Hematopoietic multipotent progenitor cell treated with erythropoietin and hydrocortisone succinate and interleukin-3 and kit ligand, for 8 days (in vitro differentiated cells): ENCODE data around the gene OR1K1.
"Not testable (repeated sequence)": the region's sequence is repeated elsewhere in the genome, so short reads cannot be mapped to it uniquely, and the experiment has no call there.

ENCODE experiments used
- DNase-seq: peaks from one replicate; pipeline ENCODE4 v3.0.0-alpha.2; 2015

Gene OR1K1

DNA sequence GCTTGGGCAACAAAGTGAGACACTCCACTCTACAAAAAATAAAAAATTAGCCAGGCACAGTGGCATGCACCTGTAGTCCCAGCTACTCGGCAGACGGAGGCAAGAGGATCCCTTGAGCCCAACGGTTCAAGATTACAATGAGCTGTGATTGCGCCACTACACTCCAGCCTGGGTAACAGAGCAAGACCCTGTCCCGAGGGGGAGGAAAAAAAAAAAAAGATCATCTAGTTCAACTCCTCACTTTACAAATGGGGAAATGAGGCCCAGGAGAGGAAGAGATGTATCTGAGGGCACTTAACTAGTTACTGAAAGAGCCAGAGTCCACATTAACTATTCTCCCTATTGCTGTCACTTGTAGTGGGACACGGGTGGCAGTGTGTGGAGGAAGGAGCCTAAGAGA is 14.6 kb downstream of the OR1K1 start:
- DNase-seq = no peak

DNA sequence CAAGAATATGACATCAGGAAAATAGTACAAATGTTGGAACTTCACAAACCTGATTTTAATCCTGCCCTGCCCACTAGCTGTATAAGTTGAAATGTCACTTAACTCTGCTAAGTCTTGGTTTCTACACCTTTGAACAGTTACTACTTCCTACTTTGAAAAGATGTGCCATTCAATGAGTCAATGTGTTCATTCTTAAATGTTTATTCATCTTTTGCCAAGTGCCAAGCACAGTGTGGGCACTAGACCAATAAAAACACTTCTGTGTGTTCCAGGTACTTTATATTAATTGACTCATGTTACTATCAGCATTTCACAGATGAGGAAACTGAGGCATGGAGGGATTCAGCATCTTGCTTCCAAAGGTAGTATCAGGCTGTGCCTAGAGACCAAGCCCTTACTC is 15.6 kb downstream of the OR1K1 start:
- DNase-seq = no peak

DNA sequence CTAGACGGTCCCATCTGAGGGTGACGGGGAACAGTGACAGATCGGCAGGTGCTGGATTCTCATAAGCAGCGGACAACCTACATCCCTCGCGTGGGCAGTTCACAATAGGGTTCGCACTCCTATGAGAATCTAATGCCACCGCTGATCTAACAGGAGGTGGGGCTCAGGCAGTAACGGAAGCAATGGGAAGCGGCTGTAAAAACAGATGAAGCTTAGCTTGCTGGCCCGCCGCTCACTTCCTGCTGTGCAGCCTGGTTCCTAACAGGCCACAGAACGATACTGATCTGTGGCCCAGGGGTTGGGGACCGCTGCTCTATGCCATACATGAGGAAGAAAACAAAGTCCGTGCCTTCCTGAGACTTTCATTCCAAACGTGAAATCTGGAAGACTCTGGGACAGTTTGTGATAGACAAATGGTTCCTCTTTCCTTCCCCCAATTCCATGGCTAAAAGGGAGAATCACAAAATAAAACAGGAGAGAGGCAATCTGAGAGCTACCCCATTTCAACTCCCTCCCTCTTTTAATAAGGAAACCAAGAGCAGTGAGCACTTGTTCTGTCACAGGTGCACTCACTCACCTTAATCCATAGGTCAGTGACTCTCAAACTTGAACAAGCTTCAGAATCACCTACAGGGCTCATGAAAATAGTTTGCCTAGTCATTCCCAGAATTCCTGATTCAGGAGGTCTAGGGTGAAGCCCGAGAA is 16.4 kb downstream of the OR1K1 start:
- DNase-seq = peak; percentile 77

DNA sequence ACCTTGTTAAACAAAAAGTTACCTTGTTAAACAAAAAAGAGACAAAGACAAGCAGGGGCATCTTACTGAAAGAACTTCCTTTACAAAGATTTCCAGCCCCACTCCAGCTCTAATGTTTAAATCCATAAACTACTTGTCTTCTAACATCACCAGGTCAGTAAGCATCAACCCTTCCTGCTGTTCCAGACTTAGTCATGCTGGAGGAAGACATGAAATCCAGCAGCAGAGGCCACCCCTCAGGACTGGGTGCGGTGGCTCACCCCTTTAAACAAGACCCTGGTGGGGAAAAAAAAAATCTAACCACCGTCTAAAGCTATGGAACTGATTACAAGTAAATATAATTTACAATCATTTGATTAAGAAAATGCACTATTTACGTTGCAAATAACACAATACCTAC is 19.4 kb downstream of the OR1K1 start:
- no peak for DNase-seq

DNA sequence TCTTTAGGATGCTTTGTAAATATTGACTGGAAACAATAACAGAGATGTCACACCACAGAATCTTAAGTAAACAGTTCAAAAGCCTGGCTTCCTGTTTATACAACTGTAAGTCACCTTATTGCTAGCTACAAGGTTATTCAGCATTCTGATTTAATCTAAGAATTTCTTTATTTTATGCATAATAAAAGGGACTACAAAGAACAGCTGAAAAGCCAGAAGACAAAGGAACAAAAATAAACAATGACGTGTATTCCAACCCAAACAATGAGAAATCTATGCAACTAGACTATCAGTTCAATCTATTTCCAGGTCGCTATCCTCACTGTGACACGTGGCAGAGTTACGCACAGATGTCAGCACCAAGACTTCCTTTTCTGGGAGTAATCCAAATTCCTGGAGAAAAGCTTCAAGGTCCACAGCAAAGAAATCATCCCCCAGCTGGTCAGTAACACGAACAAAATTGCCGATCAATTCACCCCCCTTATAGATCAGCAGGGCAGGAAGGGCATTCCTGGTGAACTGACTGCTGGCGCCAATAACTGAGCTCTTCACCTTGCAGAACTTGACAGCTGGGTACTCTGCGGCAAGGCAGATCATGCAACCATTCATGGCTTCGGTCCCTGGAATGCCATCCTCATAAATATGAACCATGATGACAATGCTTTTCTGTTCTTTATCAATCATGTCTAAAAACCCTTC is 20.0 kb downstream of the OR1K1 start:
- DNase-seq = no peak

DNA sequence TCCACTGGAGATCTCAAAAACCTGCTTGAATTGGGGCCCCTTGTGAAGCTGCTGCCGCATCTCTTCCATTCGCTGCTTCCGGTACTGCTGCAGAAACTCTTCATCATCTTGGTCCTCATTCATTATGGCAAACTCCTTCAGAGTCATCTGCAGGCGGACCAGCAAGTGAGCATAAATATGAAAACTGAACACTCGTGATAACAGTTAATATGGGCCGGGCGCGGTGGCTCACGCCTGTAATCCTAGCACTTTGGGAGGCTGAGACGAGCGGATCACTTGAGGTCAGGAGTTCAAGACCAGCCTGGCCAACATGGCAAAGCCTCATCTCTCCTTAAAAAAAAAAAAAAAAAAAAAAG is 20.5 kb downstream of the OR1K1 start:
- DNase-seq = no peak

DNA sequence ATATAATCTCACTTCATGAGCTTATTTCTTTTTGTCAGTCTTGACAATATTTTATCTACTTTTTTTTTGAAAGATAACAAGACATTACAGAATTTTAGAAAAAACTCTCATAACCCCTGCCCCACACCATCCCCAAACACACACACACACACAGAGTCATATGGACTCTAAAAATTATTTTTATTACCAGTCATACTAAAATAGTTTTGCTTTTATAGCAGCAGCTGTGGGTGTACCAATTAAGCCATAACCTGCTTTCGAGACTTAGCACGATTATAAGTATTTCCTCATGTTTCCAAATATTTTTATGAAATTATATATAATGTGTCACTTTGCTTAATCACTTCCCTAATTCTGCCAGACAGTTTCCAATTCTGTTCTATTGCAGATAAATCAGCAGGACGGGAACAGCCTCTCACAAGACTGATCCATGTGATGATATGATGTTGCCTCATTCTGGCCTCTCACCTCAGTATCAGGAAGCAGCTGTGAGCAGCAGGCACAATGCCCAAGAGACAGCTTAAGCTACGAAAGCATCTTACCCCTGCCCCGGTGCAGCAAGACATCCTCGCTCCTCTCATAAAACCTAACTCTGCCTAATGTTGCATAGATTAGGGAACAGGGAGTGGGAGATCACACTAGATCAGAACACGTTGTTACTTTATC is 21.5 kb downstream of the OR1K1 start:
- peak; percentile 97 for DNase-seq

DNA sequence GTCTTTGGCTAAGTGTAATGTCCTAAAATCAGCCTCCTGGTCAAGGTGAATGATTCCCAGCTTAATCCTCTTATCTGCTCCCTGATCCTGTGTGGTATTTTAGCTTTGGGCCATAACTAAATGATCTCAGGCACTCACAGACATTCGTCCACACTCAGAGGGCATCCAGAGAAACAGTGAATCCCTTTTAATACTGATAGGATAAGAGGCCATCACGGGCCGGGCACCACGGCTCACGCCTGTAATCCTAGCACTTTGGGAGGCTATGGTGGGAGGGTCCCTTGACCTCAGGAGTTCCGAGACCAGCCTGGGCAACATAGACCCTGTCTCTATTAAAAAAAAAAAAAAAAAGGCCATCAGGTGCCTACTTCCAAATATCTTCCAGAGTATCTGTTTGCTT is 22.1 kb downstream of the OR1K1 start:
- DNase-seq = no peak

DNA sequence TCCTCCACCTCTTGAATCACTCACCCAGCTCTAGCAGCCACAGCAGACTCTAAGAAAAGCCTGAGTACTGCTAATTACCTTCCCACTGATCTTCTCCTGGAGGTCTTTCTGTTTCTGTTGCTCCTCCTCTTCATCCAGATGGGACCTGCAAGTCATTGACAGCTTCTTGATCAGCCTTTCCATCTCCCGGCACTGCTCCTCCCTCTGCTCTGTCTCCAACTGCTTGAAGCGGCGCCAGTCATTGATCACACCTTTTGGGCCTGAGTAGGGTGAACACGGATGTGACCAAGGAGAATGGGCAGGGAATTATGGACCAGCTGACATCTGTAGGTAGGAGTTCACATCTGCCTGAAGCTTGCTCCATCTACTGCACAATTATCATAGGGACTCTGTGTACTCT is 23.0 kb downstream of the OR1K1 start:
- DNase-seq = no peak

DNA sequence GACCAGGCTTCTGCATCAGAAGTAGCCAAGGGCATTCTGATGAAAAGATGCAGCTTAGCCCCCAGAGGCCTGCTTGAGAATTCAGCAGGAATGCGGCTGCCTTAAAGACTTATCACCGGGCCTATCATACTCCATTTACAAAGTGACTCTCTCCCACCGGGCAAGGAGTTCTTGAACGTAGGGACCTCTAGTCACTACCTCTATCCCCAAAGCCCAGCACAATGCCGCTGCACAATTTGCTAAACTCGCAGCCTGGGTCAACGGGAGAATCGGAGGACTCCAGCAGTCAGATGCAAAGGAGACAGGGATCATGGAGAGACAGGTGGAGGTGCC is 27.8 kb downstream of the OR1K1 start:
- no peak for DNase-seq

DNA sequence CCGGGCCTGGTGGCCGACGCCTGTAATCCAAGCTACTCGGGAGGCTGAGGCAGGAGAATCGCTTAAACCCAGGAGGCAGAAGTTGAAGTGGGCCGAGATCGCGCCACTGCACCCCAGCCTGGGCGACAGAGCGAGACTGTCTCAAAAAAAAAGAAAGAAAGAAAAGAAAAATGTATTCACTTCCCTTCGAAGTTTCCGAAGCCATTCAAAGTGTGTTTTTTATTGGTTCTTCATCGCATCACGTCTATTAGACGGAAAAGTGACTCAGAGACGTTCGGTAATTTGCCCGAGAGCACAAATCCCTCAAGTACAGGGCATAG is 29.0 kb downstream of the OR1K1 start:
- not testable (repeated sequence) for DNase-seq

DNA sequence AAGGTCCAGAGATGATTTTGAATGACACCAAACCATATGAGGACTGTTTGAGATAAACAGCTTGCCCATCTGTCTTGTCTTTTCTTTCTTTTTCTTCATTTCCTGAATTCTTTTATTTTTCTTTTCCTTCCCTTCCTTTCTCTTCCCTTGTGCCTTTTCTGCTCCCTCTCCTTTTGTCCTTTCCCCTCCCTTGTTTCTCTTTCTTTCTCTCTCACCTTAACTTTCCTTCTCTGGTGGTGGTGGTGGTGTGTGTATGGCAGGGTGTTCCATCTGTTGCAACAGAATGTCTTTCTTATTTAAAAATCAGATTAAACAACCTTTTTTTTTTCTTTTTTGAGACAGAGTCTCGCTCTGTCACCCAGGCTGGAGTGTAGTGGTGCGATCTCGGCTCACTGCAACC is 32.3 kb downstream of the OR1K1 start:
- no peak for DNase-seq

DNA sequence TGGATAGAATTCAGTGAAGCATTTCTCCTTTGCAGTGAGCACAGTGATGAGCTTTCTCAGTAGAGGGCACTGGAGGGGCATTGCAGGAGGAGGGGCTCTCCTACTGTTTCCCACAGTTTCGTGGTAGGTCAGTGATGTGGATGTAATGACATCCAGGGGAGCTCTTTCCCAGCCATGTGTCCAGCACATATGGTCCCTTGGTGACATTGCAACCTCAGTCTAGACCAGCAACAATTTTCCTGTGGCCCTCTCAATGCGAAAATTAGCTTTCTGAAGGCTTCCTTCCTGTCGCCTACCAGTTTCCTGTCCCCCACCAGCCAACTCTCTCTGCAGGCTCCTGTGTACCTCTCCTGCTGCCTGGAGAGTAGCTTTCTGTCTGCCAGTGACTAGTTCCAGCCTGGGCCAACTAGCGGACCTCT is 35.4 kb downstream of the OR1K1 start:
- no peak for DNase-seq

DNA sequence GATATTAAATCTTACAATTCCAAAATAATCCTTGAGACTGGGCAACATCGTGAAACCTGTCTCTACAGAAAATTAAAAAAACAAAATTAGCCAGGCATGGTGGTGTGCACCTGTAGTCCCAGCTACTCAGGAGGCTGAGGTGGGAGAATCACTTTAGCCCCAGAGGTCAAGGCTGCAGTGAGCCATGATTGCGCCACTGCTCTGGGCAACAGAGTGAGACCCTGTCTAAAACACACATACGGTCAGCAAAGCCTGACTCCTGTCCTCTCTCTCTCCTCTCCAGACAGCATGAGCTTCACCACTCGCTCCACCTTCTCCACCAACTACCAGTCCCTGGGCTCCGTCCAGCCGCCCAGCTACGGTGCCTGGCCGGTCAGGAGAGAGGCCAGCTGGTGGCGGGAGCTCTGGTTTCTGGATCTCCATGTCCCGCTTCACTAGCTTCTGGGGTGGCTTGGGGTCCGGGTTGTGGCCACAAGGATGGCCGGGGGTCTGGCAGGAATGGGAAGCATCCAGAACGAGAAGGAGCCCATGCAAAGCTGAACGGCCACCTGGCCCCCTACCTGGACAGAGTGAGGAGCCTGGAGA is 37.4 kb downstream of the OR1K1 start:
- DNase-seq = no peak

DNA sequence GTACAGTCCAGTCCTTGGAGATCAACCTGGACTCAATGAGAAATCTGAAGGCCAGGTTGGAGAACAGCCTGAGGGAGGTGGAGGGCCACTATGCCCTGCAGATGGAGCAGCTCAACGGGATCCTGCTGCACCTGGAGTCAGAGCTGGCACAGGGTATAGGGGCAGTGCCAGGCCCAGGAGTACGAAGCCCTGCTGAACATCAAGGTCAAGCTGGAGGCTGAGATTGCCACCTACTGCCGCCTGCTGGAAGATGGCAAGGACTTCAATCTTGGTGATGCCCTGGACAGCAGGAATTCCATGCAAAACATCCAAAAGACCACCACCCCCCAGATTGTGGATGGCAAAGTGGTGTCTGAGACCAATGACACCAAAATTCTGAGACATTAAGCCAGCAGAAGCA is 38.5 kb downstream of the OR1K1 start:
- DNase-seq = not testable (repeated sequence)

DNA sequence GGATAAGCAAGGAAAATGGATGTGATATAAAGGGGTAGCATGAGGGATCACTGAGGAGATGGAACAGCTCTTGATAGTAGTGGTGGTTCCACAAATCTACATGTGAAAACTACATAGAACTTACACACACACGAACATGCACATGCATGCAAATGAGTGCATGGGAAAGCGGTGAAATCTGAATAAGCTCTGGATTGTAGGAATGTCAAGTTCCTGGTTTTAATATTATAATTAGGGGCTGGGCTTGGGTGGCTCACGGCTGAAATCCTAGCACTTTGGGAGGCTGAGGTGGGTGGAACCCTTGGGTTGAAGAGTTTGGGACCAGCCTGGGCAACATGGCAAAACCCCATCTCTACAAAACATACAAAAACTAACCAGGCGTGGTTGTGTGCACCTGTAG is 41.6 kb downstream of the OR1K1 start:
- no peak for DNase-seq

DNA sequence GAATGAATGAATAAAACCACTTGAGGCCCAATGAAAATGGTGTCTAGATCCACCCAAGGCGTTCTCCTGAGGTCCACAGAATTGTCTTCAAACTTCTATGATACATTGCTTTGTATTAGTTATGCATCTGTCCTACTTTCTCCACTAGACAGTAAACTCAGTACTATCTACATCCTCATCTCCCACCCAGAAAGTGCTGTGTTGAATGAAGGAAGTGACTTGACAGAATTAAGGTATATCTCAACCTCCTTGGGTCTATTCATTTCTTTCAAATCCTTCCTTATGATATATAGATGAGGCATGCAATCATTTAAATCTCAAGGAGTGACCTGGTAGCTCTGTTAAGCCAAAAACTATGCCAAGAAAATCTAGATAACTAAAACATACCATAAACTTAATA is 44.2 kb downstream of the OR1K1 start:
- DNase-seq = no peak

DNA sequence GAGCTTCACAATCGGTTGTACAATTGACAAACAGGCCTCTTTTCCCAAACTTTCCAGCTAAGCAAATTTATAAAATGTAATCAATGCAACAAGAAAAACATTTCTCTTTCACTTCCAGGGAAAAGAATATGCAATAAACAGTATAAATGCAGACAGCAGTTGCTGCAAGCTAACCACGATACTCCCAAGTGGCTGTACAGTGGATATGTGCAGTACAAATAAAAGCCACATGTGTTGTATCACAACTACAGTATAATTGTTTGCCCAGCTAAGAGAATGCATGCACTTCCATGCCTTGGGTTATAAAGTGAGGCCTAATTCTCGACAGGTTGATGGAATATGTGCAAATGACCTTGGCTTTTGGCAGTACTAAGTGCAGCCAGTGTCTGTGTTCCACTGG is 45.2 kb downstream of the OR1K1 start:
- DNase-seq = no peak

DNA sequence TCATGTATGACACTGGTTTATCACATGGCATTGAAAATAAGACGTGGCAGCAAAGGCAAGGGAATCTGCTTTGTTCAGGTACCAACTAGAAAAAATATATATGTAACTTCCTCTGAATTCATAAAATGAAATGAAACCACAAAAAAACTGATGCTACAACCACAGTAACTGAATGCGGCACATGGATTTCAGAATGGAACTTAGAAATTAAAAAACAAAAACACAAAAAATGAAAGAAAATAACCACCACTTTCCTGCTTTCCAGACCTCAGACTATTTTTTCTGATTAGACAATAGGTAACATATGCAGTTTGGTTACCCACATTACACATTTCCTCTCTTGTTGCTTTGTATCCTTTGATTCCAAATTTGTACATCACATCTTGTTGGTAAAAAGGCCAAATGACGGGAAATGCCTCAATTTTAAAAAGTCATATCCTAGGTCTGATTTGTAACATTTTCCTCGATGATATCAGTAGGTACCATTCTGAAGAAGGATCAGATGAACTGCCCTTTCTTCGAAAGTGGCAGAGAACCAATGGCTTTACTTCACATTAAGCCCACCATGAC is 46.5 kb downstream of the OR1K1 start:
- no peak for DNase-seq

DNA sequence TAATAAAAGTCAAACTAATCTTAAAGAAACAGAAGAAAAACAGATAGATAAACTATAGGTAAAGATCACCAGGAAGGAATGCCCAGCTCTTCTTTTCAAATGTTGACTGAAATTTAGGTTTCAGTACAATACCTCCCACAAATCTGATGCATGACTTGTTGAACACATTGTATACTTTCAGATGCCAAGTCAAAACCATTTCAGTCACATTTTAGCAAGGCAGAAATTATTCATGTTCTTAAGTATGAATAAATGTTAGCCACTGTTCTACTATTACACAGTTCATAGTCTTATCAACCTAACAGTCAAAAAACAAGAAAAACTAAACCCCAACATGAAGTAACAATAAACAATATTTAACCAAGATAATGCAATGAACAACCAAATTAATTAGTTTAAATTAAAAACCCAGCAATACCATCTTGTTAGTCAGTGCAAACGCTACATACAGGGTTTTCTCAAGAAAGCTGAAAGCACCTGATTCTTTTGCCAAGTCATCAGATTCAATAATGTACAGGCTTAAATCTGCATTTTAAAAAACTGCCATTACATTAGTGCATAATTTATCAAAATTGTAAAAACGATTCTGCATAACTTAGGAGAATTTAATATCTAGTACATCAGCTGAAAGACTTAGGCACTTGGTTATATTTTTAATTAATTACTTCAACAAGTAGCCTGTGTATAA is 48.5 kb downstream of the OR1K1 start:
- DNase-seq = no peak
